GM21737 (cell line): ENCODE measurements around the gene ADGRD1.

ENCODE experiments used
- ATAC-seq: cut with Tn5 transposase; IDR thresholded peaks from one replicate; pipeline ENCODE4 v1.9.1; 2021; ENCODE audit warnings: mild to moderate bottlenecking, moderate library complexity; ENCODE audit not compliant: unreplicated experiment

The ADGRD1 gene

DNA sequence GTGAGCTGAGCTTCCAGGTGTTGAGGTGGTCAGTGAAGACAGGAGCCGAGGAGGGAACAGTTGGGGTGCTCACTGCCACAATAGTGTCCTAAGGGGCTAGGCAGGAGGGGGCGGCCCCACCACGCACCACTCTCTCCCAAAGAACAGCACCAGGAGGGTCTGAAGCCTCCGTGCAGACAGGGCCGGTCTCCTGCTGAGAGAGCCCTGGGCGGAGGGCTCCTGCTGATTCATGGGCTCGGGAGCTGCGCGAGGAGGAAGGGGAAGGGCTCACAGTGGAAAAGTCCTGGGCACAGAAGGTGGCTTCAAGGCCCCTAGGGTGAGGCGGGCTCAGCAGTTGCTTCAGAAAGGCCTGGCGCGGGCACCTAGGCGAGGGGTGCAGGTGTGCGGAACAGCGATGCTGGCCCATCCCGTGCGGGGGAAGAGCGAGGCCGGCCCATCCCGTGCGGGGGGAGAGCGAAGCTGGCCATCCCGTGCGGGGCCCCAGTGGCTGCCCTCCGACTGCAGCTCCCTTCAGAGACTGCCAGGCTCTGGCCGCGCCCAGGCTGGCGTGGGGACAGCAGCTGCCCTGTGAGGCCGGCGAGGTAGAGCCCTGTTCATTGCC, 176.7 kb downstream of the ADGRD1 start:
- no peak for ATAC-seq

GRCh38 chr12:131131077-131131807, 177.5 kb downstream of the ADGRD1 start:
- no peak for ATAC-seq

DNA sequence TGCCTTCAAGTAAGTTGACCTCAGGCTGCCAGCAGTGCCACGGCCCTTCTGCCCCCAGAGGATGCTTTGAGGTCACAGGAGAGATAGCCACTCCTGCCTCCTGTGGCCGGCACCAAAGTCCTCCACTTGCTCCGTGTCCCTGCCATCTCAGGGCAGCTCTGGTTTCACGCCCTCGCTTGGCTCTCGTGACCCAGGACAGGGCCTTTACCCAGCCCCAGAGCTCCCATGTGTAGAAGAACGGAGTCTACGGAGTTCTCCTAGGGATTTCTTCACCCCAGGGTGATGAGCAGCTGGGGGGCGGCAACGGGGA, 178.1 kb downstream of the ADGRD1 start:
- ATAC-seq, result no peak

- ATAC-seq, result peak; percentile 49
Measured at GRCh38 chr12:131132118-131132892, 178.6 kb downstream of the ADGRD1 start.

DNA sequence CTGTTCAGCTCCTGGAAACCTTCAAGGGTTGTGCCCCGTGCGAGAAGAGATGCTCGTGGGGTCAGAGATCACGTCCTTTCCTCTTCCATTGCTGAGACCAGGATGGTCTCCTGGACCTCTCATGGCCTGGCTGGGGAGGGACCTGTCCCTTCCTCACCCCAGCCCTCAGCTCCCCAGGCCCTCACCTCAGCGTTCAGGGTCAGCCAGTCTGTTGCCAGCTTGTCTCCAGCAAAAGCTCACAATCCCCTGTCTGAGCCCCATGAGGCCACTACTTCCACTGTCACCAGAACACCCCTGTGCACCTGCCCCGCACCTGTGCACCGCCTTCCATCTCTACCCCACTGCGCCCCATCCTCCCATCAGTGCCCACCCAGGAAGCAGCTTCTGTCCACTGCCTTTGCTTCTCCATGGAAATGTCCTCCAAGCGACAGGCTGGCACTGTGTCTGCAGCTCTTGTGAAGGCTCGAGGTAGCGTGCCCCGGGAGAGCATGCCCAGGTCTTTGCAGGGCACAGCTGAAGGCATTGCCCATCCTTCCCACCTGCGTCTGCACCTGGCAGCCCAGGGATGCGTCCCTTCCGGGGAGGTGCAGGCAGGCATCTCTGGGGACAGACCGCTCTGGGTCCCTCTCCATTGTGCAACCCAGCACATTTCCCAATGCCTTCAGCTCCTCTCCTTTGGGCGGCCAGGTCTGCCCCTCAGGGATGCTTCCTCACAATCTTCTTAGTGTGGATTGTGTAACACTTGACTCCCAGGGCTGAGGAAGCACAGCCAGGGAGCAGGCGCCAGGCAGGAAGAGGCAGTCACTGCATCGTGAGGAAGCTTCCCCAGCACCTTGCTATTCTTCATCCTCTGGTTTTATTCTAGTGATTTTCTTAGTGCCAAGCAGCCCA, 179.6 kb downstream of the ADGRD1 start:
- no peak for ATAC-seq

DNA sequence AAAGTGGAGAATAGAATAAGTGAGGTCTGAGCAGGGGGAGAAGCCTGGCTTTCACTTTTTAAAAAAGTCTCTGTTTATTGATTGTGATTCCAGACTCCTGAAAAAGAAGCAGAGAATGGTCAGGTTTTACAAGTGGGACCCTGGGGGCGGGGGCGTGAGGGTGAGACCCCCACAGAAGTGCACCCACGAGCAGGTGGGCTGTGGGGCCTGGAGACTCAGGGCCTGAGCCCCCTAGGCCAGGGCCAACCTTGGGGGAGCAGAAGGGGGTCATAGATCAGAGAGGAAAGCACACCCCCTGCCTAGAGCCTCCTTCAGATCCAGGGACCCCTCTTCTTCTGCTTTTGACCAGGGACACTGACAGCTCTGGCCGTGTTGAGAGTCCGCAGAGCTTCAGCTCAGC, 180.3 kb downstream of the ADGRD1 start:
- ATAC-seq, result no peak

- no peak for ATAC-seq
Measured at GRCh38 chr12:131134523-131135310, 181.0 kb downstream of the ADGRD1 start.

DNA sequence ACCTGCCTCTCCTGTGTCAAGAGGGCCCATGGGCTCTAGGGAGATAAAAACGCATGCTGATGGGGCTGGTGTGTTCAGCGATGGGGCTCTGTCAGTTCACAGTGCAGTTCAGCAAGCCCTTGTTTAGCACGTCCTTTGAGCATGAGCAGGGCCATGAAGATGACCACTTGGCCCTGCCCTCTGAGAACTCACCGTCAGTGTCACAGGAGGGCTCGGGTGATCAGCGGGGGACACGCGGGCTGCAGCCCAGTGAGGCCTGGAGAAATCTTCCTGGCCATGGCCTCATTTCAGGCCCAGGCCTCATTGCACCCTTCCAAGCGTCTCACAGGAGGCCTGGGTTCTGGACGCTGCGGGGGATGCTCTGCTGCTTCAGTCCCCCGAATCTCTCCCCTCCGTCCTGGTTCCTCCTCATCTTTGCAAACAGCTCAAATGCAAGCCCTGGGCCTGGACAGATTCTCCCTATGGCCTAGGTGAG, 181.6 kb downstream of the ADGRD1 start:
- ATAC-seq, result no peak

GRCh38 chr12:131135786-131136538, 182.3 kb downstream of the ADGRD1 start:
- ATAC-seq, result no peak

GRCh38 chr12:131136539-131136872, 182.8 kb downstream of the ADGRD1 start:
- ATAC-seq, result no peak

GRCh38 chr12:131137009-131137835, 183.5 kb downstream of the ADGRD1 start:
- no peak for ATAC-seq

GRCh38 chr12:131137836-131138637, 184.3 kb downstream of the ADGRD1 start:
- ATAC-seq, result no peak

GRCh38 chr12:131138638-131139362, 185.1 kb downstream of the ADGRD1 start:
- no peak for ATAC-seq

- no peak for ATAC-seq
Measured at GRCh38 chr12:131139363-131140068, 185.8 kb downstream of the ADGRD1 start.

DNA sequence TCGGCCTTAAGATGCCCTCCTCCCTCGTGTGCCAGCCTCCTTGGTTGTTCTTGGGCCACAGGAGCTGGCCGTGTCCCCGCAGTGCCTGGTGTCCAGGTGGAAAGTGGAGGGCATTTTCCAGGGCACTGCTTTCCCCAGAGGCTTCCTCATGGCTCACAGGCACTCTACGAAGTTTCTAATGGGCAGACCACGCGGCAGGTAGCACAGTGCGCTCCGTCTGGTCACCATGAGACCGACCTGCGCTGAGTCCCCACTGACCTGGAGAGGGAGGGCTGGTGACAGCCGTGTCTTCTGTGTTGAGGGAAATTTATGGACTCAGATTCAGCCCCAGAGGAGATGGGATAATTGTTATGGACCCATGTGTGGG, 186.3 kb downstream of the ADGRD1 start:
- ATAC-seq, result no peak

GRCh38 chr12:131140697-131141096, 187.0 kb downstream of the ADGRD1 start:
- ATAC-seq, result no peak

DNA sequence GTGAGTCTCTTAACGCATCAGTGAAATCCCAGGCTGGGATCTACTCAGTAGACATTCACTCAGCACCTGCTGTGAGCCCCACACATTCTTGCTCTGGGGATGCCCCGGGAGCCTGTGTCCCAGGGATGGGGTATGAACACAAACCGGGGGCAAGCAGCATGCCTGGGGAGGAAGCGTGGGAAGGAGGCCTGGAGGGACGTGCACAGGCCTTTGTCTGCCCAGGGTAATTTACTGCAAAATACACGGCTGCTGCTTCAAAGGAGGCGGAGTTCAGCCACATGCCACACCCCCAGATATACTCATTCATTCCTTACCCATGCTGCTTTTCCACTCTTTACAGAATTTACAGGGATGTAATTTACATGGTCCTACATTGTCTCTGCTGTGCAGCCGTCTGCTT, 187.8 kb downstream of the ADGRD1 start:
- no peak for ATAC-seq
